ENCODE results near the gene ST6GALNAC4.

- TF ChIP-seq CTCF (tag by site-specific recombination; IDR thresholded peaks at IDR 0.05): no peak
- no peak for TF ChIP-seq ZNF501 (tag by site-specific recombination; IDR thresholded peaks at IDR 0.05)
- TF ChIP-seq ZNF324 (tag by site-specific recombination; IDR thresholded peaks at IDR 0.05): no peak
- no peak for TF ChIP-seq ZNF221 (tag by site-specific recombination; IDR thresholded peaks at IDR 0.05; ENCODE audit: borderline replicate concordance)
- no peak for TF ChIP-seq ZNF777 (tag by site-specific recombination; IDR thresholded peaks at IDR 0.05; ENCODE audit: borderline replicate concordance)
- TF ChIP-seq, protein P1, sequence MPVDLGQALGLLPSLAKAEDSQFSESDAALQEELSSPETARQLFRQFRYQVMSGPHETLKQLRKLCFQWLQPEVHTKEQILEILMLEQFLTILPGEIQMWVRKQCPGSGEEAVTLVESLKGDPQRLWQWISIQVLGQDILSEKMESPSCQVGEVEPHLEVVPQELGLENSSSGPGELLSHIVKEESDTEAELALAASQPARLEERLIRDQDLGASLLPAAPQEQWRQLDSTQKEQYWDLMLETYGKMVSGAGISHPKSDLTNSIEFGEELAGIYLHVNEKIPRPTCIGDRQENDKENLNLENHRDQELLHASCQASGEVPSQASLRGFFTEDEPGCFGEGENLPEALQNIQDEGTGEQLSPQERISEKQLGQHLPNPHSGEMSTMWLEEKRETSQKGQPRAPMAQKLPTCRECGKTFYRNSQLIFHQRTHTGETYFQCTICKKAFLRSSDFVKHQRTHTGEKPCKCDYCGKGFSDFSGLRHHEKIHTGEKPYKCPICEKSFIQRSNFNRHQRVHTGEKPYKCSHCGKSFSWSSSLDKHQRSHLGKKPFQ (tag by site-specific recombination; IDR thresholded peaks at IDR 0.05): no peak
Observed at GRCh38 chr9:127874301-127875221, 42.3 kb downstream of the ST6GALNAC4 start.
